A673 (cell line): ENCODE measurements around the gene LIG3.

Experiments used
- EZH2 ChIP-seq: fragments of 200-600 bp; sonication (generic); IDR thresholded peaks from 2 replicates; pipeline ENCODE4 v1.6.1; 2017; ENCODE audit warnings: borderline replicate concordance, low read depth, mild to moderate bottlenecking, mixed read lengths, antibody characterized with exemption, low read length; ENCODE audit not compliant: poor library complexity, severe bottlenecking
- TF ChIP-seq, protein P1 (sequence below): fragments of 300-800, 200-600 bp; sonication (generic); conservative IDR thresholded peaks from 2 replicates; pipeline ENCODE4 v1.5.1; 2017; ENCODE audit warnings: low read depth, mild to moderate bottlenecking, antibody characterized with exemption, low read length, moderate library complexity, mixed read lengths

DNA sequence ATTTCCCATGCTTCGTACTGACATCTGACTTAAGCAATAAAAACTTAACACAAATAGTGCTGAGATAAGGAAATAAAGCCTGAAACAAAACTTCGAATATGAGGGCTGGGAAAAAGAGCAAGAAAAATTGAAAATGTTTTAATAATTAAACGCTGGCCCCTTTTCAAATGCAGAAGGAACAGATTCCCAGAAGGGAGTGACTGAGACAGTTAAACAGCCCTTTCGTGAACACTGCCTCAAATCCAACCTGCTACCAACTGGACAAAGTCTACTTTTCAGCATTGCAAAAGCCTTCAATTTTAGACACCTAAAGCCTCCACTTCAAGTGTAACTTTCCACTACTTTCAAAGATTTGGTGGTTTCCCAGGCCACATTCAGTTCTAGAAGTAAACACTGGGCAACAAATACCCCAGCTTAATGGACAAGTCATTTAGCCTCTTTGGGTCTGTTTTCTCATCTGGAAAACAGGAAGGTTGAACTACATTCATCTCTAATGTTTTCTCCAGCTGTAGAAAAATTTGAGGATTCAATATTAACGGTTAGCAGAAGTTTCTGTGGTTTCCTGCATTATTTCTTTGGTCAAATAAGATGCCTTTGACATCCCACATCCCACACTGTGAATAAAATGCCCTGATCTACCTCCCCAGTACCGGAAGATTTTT, 71.4 kb downstream of the LIG3 start:
- TF ChIP-seq, protein P1, sequence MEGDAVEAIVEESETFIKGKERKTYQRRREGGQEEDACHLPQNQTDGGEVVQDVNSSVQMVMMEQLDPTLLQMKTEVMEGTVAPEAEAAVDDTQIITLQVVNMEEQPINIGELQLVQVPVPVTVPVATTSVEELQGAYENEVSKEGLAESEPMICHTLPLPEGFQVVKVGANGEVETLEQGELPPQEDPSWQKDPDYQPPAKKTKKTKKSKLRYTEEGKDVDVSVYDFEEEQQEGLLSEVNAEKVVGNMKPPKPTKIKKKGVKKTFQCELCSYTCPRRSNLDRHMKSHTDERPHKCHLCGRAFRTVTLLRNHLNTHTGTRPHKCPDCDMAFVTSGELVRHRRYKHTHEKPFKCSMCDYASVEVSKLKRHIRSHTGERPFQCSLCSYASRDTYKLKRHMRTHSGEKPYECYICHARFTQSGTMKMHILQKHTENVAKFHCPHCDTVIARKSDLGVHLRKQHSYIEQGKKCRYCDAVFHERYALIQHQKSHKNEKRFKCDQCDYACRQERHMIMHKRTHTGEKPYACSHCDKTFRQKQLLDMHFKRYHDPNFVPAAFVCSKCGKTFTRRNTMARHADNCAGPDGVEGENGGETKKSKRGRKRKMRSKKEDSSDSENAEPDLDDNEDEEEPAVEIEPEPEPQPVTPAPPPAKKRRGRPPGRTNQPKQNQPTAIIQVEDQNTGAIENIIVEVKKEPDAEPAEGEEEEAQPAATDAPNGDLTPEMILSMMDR = no peak
- no peak for TF ChIP-seq EZH2
